ENCODE data around the gene UGT3A1.

The UGT3A1 gene

GRCh38 chr5:35963381-35963843, 27.8 kb downstream of the UGT3A1 start:
- peak; percentile 19 for DNase-seq (ENCODE audit: low read depth)
- peak; percentile 42 for TF ChIP-seq CTCF (IDR thresholded peaks at IDR 0.05; ENCODE audit: low read length, missing control alignments)
- H3K4me3 ChIP-seq (replicated peaks; ENCODE audit: low read depth, low read length): no peak overlapping the region

- H3K4me3 ChIP-seq (replicated peaks; ENCODE audit: low read depth, low read length): no peak overlapping the region
- DNase-seq (ENCODE audit: low read depth): no peak
- TF ChIP-seq CTCF (IDR thresholded peaks at IDR 0.05; ENCODE audit: low read length, missing control alignments): no peak
Measured at GRCh38 chr5:35960328-35960727, 30.9 kb downstream of the UGT3A1 start.

GRCh38 chr5:35956429-35956828, 34.8 kb downstream of the UGT3A1 start:
- no peak for TF ChIP-seq CTCF (IDR thresholded peaks at IDR 0.05; ENCODE audit: low read length, missing control alignments)
- no peak overlapping the region for H3K4me3 ChIP-seq (replicated peaks; ENCODE audit: low read depth, low read length)
- no peak for DNase-seq (ENCODE audit: low read depth)

- TF ChIP-seq CTCF (IDR thresholded peaks at IDR 0.05; ENCODE audit: low read length, missing control alignments): no peak
- DNase-seq (ENCODE audit: low read depth): no peak
- H3K4me3 ChIP-seq (replicated peaks; ENCODE audit: low read depth, low read length): no peak overlapping the region
Measured at GRCh38 chr5:35954175-35954574, 37.0 kb downstream of the UGT3A1 start.

- H3K4me3 ChIP-seq (replicated peaks; ENCODE audit: low read depth, low read length): no peak overlapping the region
- no peak for TF ChIP-seq CTCF (IDR thresholded peaks at IDR 0.05; ENCODE audit: low read length, missing control alignments)
- no peak for DNase-seq (ENCODE audit: low read depth)
Measured at GRCh38 chr5:35947085-35947484, 44.1 kb downstream of the UGT3A1 start.

- no peak for DNase-seq (ENCODE audit: low read depth)
- H3K4me3 ChIP-seq (replicated peaks; ENCODE audit: low read depth, low read length): no peak overlapping the region
- peak; percentile 2 for TF ChIP-seq CTCF (IDR thresholded peaks at IDR 0.05; ENCODE audit: low read length, missing control alignments)
Measured at GRCh38 chr5:35939639-35940038, 51.6 kb downstream of the UGT3A1 start.

- H3K4me3 ChIP-seq (replicated peaks; ENCODE audit: low read depth, low read length): no peak within 1 kb of the TSS
- TF ChIP-seq CTCF (IDR thresholded peaks at IDR 0.05; ENCODE audit: low read length, missing control alignments): no peak
- peak; percentile 48 for DNase-seq (ENCODE audit: low read depth)
Measured at GRCh38 chr5:35938568-35939227, 52.5 kb downstream of the UGT3A1 start, which contains the start of gene CAPSL. Gene CAPSL, minus strand, starts transcription at chr5:35938622. Its CDS starts 17,502 bp downstream, at chr5:35921120.

All from fibroblast of pulmonary artery (primary cell).